ENCODE results near the gene MADCAM1. TPM values are rescaled to one million over a fixed set of nuclear protein-coding genes. Genes with fewer than 3 reads are reported as not detected.

Gene MADCAM1
- total RNA-seq, 1 experiment from 2014 or later: 0.47 TPM

DNA sequence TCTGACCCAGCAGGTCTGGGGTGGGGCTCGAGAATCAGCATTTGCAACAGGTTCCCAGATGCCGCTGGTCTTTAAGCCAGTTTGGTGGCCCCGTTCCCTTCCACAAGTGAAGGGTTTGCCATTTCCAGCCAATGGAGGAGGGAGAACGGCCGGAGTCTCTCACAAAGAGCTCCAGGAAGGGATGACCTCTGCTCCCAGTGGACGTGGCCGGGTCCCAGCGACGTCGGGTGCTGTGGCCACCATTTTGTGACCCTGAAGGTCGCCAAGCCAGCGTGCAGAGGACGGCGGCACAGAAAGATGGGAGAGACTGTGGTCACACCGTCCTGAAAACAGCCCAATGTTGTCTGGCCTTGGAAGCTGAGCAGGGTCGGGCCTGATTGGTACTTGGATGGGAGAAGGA, 43.5 kb upstream of the MADCAM1 start:
- no peaks in the 10 kb centered on the region for H3K9me3 Mint-ChIP-seq (ENCODE audit: unreplicated experiment)
- H3K27ac Mint-ChIP-seq (ENCODE audit: low read depth, unreplicated experiment): no peak overlapping the region
- ChIA-PET POLR2A (no interaction called here), CTCF (no interaction called here)
- intact Hi-C loops (cut with micrococcal nuclease): no loop called here
- H3K4me1 Mint-ChIP-seq (ENCODE audit: insufficient read depth, unreplicated experiment): no peaks in the 10 kb centered on the region
- BruUV-seq (replicated peaks): no TSS peak
- no peaks in the 10 kb centered on the region for H3K27me3 Mint-ChIP-seq (ENCODE audit: insufficient read depth, unreplicated experiment)
- H3K36me3 Mint-ChIP-seq (ENCODE audit: insufficient read depth, unreplicated experiment): peaks cover 10% of the 10 kb centered on the region
- TF ChIP-seq, protein P1, sequence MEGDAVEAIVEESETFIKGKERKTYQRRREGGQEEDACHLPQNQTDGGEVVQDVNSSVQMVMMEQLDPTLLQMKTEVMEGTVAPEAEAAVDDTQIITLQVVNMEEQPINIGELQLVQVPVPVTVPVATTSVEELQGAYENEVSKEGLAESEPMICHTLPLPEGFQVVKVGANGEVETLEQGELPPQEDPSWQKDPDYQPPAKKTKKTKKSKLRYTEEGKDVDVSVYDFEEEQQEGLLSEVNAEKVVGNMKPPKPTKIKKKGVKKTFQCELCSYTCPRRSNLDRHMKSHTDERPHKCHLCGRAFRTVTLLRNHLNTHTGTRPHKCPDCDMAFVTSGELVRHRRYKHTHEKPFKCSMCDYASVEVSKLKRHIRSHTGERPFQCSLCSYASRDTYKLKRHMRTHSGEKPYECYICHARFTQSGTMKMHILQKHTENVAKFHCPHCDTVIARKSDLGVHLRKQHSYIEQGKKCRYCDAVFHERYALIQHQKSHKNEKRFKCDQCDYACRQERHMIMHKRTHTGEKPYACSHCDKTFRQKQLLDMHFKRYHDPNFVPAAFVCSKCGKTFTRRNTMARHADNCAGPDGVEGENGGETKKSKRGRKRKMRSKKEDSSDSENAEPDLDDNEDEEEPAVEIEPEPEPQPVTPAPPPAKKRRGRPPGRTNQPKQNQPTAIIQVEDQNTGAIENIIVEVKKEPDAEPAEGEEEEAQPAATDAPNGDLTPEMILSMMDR (IDR thresholded peaks at IDR 0.05; ENCODE audit: unreplicated experiment): no peak
- DNase-seq (ENCODE audit: unreplicated experiment): no peak
- no peak overlapping the region for H3K4me3 Mint-ChIP-seq (ENCODE audit: unreplicated experiment)

DNA sequence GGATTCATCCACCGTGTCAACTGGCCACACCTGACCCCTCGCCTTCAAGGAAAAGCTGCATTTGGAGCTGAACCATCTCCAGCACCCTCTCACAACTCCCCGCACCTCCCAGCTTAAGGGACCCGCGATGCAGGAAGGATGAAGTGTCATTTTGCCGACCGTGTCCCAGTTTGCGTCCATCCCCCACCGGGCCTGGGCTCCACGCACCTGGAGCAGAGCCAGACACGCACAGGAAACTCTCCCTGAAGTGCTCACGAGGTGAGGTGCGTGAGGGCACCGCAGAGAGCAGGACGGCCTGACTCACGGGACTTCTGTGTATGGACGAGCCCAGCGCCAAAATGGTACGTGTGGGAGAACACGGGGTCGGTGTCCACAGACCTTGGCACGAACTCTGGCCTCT, 42.7 kb upstream of the MADCAM1 start:
- Mint-ChIP-seq H3K27me3 (ENCODE audit: insufficient read depth, unreplicated experiment) (no peaks in the 10 kb centered on the region), H3K36me3 (ENCODE audit: insufficient read depth, unreplicated experiment) (peaks cover 10% of the 10 kb centered on the region), H3K27ac (ENCODE audit: low read depth, unreplicated experiment) (no peak overlapping the region), H3K9me3 (ENCODE audit: unreplicated experiment) (no peaks in the 10 kb centered on the region), H3K4me3 (ENCODE audit: unreplicated experiment) (no peak overlapping the region), H3K4me1 (ENCODE audit: insufficient read depth, unreplicated experiment) (no peaks in the 10 kb centered on the region)
- no peak for DNase-seq (ENCODE audit: unreplicated experiment)
- BruUV-seq (replicated peaks): no TSS peak
- ChIA-PET POLR2A (no interaction called here), CTCF (interaction anchor here (0.7 kb wide), 1 partner anchor 1059 kb away, joined by 3 read pairs; no protein-coding TSS in a partner anchor)
- TF ChIP-seq, protein P1 (IDR thresholded peaks at IDR 0.05; ENCODE audit: unreplicated experiment): no peak
- intact Hi-C loops (cut with micrococcal nuclease): no loop called here

DNA sequence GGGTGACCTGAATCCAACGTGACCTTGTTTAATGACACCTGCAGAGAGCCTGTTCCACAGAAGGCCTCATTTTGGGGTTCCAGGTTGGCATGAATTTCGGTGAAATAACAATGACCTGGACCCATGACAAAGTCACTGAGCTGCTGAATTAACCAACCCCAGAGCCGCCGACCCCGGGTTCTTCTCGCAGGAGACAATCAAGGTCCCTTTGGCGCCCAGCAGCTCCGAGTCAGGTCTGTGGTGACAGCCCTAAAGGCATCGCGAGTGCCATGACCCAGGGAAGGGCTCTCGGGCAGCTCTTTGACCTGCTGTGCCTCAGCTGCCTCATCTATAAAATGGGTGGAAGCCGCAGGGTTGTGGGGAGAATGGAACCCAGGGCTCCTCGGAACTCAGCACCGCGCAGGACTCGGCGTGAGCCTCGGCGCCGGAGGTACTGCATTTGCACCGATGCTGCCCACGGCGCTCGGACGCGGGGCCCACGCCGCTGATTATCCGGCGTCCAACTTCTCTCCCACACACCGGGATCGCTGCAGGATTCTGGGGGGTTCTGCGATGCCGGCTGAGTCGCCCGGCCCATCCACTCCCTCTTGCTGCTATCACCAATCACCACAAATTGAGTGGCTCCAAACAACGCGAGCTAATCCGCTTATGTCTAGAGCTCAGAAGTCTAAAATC, 41.1 kb upstream of the MADCAM1 start:
- TF ChIP-seq, protein P1 (IDR thresholded peaks at IDR 0.05; ENCODE audit: unreplicated experiment): no peak
- Mint-ChIP-seq H3K4me3 (ENCODE audit: unreplicated experiment) (no peak overlapping the region), H3K27ac (ENCODE audit: low read depth, unreplicated experiment) (peak overlapping the region; percentile 47), H3K4me1 (ENCODE audit: insufficient read depth, unreplicated experiment) (no peaks in the 10 kb centered on the region), H3K27me3 (ENCODE audit: insufficient read depth, unreplicated experiment) (no peaks in the 10 kb centered on the region), H3K36me3 (ENCODE audit: insufficient read depth, unreplicated experiment) (peaks cover 10% of the 10 kb centered on the region), H3K9me3 (ENCODE audit: unreplicated experiment) (no peaks in the 10 kb centered on the region)
- BruUV-seq (replicated peaks): no TSS peak
- intact Hi-C loops (cut with micrococcal nuclease): no loop called here
- ChIA-PET POLR2A (interaction anchor here (0.6 kb wide), 1 partner anchor 15 kb away, joined by 4 read pairs; no protein-coding TSS in a partner anchor), CTCF (interaction anchor here (1.0 kb wide), 1 partner anchor 52 kb away, joined by 3 read pairs; no protein-coding TSS in a partner anchor)
- DNase-seq (ENCODE audit: unreplicated experiment): no peak

DNA sequence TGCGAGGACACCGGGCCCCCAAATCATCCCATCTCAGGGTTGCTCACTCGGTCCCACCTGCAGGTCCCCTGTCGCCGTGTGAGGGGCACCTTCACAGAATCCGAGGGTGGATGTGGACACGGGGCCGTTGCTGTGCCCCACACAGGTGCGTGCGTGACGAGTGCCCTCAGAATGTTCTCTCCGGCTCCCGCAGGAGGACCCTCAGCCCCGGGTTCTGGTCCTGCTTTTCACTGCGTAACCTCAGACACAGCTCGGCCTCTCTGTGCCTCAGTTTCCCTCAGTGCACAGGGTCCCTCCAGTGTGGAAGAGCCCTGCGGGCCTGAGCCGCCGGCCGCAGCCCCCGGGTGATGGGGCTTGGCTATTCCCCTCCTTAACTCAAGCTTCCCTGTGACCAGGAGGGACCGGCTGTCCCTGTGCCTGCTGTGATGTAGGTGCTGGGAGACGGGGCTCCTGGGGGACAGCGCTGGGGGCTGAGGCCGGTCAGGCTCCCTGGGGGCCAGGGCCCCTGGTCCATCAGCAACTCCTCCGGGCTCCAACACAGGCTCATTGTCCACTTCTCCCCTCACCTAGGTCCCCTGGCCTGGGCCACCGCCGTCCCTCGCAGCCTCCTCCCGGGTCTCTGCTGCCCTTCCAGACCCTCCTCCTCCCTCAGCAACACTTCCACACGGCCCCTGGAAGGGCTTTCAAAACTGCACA, 40.3 kb upstream of the MADCAM1 start:
- H3K4me1 Mint-ChIP-seq (ENCODE audit: insufficient read depth, unreplicated experiment): no peaks in the 10 kb centered on the region
- no peak overlapping the region for H3K27ac Mint-ChIP-seq (ENCODE audit: low read depth, unreplicated experiment)
- ChIA-PET POLR2A (no interaction called here), CTCF (no interaction called here)
- H3K4me3 Mint-ChIP-seq (ENCODE audit: unreplicated experiment): no peak overlapping the region
- no TSS peak for BruUV-seq (replicated peaks)
- peaks cover 6% of the 10 kb centered on the region for H3K36me3 Mint-ChIP-seq (ENCODE audit: insufficient read depth, unreplicated experiment)
- no peaks in the 10 kb centered on the region for H3K9me3 Mint-ChIP-seq (ENCODE audit: unreplicated experiment)
- TF ChIP-seq, protein P1 (IDR thresholded peaks at IDR 0.05; ENCODE audit: unreplicated experiment): no peak
- intact Hi-C loops (cut with micrococcal nuclease): no loop called here
- no peak for DNase-seq (ENCODE audit: unreplicated experiment)
- H3K27me3 Mint-ChIP-seq (ENCODE audit: insufficient read depth, unreplicated experiment): no peaks in the 10 kb centered on the region
